NCI-H2227 treated with DMSO at 0.1 percent for 48 hours (cell line): ENCODE measurements around the gene KCNK16.

Experiments
- DNase-seq: peaks from one replicate; lab custom pipeline; 2025; lab: John Stamatoyannopoulos, UW

The KCNK16 gene

DNA sequence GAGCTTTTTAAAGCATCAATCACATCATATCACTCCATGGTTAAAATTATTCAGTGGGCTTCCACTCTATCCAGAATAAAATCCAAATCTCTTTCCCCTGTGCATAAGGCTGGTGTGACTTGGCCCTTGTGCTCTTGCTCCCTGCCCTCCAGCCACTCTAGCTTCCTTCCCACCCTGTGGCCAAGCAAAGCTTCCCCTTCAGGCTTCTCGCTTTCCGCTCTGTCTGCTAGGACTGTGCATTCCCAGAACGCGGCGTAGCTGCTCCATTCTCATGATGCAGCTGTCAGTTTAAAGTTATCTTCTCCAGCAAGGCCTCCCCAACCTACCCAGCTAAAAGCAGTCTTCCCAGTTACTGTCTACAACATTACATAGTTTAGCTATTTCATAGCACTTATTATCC is 19.4 kb upstream of the KCNK16 start:
- no peak for DNase-seq

DNA sequence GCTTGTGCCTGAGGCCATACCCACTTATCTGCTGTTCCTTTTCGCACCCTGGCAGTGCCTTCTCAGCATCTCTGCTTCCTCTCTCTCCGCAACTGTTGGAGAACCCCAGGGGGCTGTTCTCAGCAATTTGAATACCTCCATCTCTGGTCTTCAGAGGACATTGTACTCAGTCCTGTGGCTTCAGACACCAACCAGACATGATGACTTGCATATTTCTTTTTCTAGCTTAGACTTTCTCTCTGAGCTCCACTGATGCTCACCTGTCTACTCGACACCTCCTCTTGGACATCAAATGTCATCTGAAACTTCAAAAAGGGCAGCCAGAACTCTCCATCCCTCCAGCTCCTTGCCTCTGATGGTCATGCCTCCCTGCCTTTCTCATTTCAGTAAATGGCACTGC is 18.9 kb upstream of the KCNK16 start:
- DNase-seq, result no peak

DNA sequence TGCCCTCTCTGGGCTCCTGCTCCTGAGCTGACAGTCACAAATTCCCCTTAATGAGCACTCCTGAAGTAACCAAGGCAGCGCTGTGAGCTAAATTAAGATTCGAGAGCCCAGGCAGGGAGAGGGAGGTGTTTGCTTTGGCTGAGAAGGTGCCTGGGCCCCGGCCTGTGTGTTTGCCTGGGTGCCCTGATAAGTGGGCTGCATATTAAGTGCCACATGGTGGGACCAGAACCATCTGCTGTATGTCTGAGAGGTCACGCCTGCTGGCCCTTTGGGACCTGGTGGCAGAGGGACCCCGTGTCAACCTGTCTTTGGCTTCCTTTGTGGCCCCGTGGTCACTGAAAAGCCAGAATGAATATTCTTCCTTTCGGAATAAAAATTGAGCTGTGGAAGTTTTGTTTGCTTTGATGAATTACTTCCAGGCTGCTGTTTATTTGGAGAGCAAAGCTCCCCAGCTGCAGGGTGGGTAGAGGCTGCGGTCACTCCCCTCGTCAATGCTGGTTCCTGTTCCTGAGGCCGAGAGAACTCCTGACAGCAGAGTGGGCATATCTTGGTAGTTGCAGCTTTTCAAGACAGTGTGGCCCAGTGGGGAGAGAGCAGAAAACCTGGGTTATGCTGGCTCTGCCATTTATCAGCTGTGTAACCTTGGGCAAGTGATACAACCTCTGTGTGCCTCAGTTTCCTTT is 17.5 kb upstream of the KCNK16 start:
- DNase-seq, result peak; percentile 18

DNA sequence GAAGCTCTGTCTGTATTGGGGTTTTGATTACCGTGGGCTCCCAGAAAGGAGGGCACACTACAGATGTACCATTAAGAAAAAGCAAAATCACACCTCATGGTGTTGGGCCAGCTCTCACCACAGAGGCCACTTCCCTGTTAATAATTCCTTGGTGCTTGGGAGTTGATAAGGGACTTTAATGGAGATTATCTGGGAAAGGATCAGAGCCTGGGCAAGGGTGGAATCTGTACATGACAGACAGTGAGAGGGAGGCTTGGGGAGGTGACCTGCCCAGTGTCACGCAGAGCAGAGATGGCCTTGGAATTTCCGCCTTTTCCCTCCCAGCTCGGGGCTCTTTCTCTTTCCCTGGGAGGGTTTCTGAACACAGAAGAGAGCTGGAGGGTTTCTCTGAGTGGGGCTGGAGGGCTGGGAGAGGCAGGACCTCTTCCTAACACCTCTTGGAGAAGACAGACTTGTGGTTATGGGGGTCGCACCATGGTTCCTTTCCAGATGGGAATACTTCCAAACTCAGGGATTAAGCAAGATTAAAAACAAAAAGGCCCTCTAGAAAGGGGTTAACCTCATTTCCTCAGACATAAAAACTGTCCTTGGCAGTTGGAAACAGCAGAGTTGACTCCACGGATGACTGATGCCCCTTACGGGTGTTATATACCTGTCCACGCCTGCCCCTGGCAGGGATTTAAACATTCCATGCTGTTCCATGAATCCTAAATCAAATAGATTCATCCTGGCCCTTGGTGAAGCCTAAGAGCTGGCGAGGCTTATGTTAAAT is 16.8 kb upstream of the KCNK16 start:
- DNase-seq, result no peak

DNA sequence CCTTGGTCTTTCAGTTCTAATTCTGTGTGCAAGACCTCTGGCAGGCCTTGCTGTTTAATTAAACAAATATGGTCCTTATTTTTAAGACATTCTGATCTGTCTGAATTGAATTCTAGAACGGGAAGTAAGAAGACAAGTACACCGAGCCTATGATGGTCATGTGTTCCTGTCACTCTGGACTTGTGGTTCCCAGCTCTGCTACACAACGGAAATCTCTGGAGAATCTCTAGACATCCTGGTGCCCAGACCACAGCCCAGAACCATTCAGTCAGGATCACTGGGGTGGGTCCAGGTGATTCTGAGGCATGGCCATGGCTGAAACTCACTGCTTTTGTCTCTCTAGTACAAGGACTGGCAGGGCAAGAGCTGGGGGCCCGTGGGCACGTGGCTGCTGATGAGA is 15.9 kb upstream of the KCNK16 start:
- no peak for DNase-seq

DNA sequence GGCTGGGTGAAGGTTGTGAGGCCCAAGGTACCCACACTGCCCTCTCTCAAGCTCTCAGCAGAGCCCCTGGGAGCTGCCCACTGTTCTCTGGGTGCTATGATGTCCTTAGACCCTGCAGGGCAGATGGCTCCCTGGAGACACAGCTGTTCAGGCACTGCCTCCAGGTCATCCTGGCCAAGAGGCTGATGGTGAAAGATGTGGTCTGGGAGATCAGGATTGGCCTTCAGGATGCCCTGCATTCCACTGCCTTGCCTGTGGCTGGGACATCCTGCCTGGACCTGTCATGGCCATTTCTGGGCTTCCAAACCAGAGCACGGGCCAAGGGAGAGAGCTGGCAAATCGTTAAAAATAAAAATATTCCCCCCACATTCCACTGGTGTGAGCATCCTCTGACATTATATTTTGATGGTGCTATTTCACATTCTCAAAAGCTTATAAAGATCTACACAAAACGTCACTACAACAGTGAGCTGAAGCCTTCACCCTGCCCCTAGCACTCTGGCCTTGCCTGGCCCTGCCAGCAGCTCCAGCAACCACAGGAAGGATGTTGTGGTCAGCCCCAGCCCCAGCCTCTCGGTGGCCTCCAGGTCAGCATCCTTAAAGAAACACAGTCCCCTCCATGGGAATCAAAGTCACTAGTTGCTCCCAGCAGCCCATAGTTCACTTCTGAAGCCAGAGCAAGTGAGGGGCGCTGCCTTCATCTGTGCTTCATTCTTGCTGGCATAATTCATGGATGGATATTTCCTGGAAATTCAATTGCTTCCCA is 13.5 kb upstream of the KCNK16 start:
- DNase-seq, result no peak

DNA sequence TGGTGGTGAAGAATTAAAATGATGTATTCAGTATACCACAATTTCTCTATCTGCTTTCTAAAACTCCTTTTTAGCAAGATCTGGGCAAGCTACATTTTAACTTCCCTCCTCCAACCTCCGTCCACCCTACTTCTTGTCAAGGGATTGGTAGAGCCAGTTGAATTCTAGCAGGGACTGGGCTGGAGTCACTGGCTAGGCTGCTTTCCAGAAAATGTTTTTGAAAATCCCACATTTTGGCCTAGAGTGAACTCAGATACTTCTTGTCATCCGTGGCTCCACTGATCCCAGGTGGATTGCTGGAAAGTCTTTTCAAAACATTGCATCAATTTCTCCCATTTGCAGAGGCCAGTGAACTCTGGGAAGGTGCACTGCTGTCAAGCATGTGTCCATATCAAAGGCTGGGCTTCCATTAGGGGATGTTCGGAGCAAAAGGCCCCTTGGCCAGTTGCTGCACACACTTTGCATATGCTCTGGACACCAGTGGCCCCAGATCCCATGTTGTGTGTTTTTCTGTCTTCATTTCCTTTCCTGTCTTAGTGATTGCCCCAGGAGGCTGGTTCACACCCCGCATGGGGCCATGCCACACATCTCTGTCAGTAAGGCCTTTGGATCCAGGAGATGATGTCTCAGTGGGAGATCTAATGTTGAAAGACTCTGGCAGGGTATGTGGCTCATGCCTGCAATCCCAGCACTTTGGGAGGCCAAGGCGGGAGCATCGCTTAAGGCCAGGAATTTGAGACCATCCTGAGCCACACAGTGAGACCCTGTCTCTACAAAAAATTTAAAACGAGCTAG is 11.3 kb upstream of the KCNK16 start:
- DNase-seq, result no peak

DNA sequence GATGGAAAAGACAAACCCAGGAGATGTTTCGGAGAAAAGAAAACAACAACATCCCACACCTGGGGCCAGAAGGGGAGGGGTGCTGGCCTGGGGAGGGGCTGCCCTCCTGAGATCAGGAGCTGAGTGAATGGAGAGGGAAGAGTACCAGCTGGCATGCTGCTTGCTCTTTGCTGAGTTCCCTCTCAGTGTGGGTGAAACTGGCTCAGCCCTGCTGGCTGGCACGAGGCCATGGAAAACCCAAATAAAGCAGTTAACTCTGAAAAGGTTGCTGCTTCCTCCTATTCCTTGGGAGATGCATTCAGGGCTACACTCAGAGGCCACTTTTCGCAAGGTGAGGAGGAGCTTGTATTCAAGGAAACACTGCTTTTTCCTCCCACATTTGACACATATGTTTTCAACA is 8.0 kb upstream of the KCNK16 start:
- no peak for DNase-seq

DNA sequence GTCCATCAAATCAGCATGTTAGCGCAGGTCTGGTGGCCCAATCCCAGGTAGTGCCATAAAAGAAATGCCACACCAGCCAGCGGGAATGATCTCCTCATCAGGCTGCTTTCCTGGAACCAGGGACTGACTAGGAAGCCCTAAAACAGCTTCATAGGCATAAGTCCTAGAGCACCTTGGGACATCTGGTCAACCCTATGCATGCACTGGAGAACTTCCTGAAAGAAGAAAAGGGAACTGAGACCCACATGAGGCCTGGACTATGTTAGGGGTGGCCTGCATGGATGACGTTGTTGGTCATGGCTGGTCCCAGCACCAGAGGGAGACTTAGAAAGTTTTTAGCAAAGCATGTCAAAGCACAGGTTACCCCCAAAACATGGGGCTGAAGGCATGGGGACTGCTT is 7.6 kb upstream of the KCNK16 start:
- no peak for DNase-seq

DNA sequence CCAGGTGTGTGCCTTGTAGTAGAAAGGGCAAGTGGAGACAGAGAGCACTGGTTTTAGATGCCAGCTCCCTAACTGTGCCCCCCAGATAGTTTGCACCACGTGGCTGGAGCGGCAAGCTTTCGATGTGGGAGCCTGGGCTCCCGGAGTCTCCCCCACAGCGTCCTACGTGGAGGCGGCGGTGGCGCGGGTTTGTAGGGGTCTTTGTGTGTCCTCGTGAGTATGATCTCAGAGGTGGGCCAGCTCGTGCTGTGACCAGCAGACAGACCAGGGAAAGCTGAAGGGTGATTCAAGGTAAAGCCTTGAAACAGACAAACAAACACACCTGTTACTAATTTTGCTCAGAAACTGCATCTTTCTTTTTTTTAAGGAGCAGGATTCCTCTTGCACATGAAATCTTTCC is 5.6 kb upstream of the KCNK16 start:
- DNase-seq, result no peak

DNA sequence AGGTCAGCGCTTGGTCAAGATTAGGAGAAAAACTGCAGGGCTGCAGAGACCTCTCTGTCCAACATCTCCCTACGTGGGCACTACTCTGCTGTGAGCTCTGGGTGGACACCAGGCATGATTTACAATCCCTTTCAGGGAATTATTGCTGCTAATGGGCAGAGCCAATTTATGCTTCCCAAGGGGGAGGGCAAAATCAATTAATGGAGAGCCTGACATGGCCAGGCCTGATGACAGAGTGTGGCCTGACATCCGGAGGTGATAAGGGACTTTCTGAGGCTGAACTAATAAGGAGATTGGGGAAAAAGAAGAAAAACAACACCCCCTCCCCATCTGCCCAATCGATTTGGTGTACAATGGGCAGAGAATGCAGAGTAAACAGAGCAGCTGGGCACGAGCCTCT is 5.0 kb upstream of the KCNK16 start:
- DNase-seq, result no peak

DNA sequence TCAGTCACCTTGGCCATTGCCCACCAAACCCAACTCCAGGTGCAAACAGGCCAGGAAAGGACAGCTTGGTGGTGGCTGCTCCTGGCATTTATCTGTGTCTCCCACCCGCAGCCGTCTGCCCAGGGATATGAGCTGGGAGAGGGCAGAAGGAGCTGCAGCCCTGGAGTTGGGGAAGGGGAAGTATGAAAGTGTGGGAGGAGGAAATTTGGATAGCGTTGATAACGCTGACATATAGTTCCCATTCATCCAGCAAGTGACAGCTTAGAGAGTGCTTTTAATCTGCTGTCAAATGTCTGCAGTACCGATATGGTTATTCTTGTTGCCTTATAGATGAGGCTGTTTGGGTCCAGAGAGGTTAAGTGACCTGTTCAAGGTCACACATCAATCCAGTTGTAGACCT is 741 bp downstream of the KCNK16 start:
- DNase-seq, result no peak

DNA sequence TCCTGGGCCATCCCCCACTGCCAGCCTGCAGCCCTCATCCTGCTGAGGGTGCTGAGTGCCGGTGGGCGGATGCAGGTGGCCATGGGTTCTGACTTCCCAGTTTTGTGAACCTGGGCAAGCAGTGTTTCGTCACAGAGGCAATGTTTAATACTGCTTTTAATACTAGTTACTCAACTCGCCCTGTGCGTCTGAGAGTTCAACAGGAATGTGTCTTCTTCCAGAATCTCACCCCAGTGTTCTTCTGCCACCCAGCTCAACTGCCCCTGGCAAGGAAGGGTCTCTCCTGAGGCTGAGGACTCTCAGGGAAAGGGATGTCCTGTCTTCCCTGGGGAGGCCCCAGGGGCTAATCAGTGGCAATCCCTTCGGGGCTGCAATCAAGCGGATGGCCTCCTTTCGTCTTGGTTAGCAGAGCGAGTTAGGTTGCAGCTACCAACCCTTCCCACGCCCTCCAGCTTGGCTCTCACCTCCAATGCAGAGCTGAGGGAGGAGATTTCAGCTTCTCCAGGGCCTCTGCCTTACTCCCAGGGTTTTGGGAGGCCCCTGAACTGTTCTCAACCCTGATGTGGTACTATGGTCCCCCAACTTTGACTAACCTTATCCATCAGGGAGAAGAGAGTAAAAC is 2.0 kb downstream of the KCNK16 start:
- no peak for DNase-seq

DNA sequence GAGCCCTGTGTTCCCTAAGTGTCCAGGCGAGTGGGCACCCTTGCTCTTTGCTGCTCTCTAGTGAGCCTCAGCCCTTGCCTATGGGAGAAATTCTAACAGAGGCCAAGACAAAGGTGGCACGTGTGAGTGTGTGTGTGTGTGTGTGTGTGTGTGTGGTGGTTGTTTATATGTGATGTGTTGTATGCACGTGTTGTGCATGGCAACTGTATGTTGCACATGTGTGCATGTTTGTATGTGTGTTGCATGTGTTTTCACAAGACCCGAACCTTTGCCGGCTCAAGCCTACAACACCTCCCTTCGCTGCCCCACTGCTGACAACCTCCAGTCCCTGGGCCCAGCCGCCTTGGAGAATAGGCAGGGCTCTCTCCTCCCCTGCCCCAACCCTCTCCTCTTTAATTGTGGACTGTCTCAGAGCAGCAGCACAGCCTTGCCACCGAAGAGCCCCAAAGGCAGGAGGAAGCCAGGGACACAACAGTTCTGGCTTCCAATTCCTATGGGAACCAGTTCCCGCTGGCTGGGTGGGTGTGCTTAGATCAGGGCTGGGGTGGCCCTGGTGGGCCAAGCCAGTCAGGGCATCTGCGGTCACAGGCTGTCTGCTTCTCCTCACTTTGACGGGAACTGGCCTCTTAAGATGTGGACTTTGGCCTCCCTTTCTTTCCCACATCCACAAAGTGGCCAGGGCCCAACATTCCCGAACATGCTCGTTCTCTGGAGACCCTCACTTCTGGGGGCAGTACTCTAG is 2.7 kb downstream of the KCNK16 start:
- DNase-seq, result no peak

DNA sequence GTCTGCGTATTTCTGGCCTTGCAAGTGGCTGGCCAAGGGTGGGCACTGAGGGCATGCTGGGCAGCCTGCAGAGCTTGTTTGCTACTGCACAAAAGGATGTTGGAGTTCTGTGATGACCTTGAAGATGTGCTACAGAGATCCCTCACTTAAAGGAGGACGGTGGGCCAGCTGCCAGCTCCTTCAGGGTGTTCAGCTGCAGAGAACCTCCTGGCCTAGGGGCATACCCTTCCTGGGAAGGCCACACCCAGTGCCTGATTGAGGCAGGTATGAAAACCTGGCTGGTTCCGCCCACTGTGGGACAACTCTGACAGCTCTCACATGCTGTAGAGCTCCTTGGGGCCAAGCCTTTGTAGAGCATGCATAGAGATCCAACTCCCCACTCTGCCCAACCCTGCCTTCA is 5.2 kb downstream of the KCNK16 start:
- no peak for DNase-seq

DNA sequence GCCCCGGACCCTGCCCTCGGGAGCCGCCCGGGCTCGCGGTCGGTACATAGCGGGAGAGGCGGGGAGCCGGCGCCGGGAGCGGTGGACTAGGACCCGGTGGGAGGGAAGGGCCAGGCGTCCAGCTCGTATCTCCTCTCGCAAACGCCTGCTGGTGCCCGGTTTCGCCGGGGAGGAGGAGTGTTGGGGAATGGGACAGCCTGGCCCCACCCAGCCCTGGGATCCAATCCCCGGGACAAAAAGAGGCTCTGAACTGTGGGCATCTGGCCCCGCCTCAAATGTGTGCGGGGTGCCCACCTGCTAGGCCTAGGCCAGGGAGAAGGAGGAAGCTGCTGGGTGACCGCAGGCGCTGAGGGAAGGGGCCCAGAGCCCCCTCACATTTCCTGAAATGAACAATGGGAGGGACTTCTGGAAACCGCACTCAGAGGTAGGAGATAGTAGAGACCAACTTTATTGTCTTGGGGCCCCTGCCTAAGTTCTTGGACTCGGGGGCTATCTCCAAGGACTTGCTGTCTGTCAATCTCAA is 8.2 kb downstream of the KCNK16 start, which contains the start of gene KCNK17:
TSS of gene KCNK17 (minus strand) at position 147 of the 523 bp plus-strand sequence. CDS start at position 48, 99 bp downstream.
- DNase-seq, result no peak

DNA sequence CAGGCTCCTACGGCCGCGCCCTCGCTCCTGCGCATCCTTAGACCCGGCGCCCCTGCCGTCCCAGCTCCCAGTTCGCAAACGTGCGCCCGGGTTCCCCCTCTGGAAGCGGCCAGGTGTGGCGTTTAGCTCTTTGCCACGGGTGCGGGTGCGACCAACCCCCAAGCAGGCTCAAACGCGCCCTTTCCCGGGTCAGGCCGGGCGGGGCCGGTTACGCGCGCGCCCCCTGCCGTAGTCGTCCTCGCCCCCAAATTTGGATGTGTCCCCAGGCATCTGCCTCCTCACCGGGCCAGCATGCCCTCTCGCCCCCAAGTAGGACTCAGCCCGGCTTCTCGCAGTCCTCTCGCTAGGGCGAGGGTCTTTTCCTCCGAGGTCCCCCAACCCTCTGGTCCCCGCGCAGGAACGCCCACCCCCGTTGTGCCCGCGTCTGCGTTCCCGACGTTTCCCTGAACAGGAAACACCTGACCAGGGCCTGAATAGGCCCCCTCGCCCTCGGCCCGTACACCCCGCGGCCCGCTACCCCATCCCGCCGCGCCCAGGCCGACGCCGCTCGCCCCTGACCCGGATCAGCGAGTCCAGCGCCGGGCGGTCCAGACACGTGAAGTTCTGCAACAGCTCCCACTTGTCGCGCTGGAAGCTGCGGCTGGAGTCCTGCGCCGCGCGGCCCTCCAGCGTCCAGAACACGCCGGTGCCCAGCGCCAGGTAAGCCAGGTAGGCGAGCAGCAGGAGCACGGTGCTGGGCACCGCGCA is 8.8 kb downstream of the KCNK16 start:
- DNase-seq, result no peak

DNA sequence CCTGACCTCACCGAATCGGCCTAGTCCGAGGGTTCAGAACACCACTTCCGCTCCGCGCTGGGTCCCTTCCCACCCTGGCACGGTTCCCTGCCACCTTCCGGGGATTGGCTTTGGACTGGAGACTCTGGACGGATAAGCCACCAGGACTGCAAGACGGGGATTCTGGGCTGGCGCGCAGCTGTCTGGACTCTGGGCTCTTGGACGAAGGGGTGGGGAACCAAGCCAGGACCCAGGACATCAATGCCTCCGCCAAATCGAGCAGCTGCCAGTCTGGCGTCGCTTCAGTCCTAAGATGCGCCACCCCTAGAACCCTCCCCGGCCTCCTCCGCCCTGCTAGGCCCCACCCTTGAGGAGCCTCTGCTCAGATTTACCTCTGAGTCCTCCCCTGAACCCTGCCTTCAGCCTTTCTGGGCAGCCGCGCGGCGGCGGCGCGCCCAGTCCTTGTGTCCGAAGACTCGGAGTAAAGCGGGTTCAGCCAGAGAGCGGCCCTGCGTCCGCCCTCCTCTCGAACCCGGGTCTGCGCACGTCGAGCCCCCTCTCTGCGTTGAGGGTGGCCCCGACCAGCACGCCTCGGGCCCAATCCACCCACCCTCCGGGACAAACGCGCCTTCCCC is 9.5 kb downstream of the KCNK16 start:
- DNase-seq, result no peak

DNA sequence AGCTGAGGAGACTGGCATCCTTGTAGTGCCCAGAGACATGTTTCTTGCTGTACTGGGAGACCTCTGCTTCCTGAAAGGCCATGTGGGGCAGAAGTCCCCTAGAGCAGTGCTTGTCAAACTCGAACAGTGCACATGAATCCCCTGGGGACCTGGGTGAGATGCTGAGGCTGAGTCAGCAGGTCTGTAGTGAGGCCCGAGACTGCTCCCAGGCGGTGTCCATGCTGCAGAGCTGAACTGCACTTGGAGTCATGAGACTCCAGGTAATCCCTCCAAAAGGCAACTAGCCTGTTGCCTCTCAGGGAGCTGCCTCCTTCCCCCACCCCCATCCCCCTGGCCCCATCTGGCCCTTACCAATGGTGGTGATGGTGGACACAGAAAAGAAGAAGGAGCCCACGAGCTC is 12.0 kb downstream of the KCNK16 start:
- DNase-seq, result no peak
